ENCODE results near the gene GPN1.
"Not testable (repeated sequence)": the region's sequence is repeated elsewhere in the genome, so short reads cannot be mapped to it uniquely, and the experiment has no call there.

The GPN1 gene

DNA sequence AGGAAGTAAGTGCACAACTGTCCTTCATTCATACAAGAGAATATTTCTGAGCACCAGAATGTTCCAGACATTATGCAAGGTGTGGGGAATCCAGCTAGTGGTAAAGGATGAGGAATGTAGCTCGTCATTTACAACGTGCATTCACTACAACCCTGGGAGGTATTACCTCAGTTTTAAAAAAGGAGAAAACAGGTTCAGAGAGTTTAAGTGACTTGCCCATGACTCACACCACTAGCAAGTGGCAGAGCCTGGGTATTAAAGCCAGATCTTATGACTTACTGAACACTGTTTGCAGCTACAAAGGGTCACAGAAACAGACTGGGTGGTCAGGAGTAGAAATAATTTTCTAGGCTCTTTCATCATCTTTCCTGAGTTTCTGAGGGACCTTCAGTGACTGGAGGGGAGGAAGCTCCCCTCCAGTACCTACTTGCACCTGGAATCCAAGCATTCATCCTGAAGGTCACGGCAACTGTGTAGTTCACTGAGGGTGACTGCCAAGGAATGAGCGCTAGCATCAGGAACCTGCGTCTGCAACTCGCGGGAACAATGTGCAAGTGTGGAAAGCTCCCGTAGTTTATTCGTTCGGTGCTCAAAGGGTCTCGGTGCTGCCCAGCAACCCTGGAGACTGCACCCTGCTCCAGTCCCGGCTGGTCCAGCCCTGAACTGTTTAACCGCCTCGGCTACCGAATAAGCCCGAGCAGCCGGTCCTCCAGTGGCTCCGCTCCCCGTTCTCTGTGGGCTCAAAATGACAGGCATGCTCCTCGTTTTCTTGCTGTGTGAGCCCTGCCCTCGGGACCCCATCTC, 685 bp upstream of the GPN1 start:
- DNase-seq = peak; percentile 41

GRCh38 chr2:27630257-27630656, 1.4 kb downstream of the GPN1 start:
- DNase-seq = not testable (repeated sequence)

- no peak for DNase-seq
These were observed 5.4 kb downstream of the GPN1 start for GRCh38 chr2:27634291-27634690.

GRCh38 chr2:27636766-27637165, 7.9 kb downstream of the GPN1 start:
- no peak for DNase-seq

DNA sequence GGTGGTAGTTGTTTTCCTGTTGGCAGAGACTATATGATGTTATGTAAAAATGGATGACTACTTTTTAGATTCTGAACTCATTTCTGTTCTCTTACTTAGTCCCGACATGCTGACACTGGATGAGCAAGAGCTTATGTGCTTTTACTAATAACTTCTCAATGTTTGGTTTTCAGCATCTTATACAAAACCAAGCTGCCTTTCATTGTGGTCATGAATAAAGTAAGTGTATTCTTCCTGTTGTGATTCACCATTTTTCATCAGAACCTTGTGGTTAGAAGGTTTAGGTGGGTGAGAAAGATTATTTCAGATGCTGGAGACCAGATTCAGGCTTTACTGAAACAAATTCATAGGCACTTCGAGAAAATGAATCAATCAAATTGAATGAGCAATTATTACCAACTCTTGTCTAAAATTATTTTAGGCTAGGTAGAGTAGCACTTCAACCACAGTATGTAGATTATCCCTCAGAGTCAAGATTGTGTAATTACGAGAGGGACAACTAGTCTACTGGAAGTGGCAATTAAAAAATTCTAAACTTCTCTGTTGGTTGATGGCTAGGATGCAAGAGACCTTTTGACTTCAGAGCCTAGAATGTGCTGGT, 9.3 kb downstream of the GPN1 start:
- DNase-seq = no peak

DNA sequence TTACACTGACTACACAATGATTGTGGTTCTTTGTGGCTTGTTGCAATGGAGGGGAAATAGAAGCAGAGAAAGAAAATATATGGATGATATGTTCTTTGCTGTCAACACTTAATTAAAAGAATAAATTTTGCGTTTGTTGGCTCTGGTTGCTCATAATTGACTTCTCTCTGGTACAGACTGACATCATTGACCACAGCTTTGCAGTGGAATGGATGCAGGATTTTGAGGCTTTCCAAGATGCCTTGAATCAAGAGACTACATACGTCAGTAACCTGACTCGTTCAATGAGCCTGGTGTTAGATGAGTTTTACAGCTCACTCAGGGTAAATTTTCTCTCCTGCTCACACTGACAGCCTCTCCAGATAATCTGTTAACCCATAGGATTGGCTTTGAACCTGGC, 9.9 kb downstream of the GPN1 start:
- DNase-seq = no peak

DNA sequence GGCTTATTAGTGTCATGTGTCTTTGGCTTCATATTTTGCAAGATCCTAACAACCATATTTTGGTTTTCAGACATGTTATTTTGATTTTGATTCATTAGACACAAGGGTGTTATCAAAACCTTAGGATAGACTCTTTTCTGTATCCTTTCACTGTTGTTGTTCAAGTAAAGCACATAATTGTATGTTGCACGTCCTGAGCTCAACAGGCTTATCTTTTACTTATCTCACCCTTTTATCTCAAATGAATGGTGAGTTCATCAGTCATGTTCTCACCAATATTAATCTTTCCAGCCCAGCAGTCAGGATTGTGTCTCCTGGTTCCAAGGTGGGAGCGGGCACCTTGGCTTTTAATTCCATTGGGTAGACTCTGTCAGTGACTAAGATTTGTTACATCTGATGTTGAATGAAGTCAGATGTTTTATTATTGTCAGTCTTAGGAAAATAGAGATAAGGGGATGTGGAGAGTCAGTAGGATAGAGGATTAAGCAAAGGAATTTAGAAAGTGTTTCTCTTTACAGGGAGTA, 11.9 kb downstream of the GPN1 start:
- no peak for DNase-seq

GRCh38 chr2:27645197-27645596, 16.3 kb downstream of the GPN1 start:
- no peak for DNase-seq

- no peak for DNase-seq
These were observed 18.4 kb downstream of the GPN1 start for GRCh38 chr2:27647289-27647688.

DNA sequence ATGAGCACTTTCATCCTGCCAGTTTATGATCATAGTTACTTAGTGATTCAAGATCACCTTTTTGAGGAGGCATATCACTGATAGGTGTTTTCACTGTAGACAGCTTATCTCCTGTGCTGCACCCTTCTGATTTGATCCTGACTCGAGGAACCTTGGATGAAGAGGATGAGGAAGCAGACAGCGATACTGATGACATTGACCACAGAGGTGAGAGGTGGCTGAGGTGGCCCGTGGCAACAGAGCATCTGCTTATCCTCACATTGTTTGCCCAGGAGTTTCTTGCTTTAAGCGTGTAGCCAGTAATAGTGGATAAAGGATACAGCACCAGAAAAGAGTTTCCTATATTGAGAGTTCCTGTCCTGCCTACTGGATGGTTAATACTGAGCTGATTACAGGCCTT, 18.9 kb downstream of the GPN1 start:
- no peak for DNase-seq

- no peak for DNase-seq
These were observed 22.2 kb downstream of the GPN1 start for GRCh38 chr2:27651056-27651455.

- no peak for DNase-seq
These were observed 23.5 kb downstream of the GPN1 start for GRCh38 chr2:27652341-27652740.

DNA sequence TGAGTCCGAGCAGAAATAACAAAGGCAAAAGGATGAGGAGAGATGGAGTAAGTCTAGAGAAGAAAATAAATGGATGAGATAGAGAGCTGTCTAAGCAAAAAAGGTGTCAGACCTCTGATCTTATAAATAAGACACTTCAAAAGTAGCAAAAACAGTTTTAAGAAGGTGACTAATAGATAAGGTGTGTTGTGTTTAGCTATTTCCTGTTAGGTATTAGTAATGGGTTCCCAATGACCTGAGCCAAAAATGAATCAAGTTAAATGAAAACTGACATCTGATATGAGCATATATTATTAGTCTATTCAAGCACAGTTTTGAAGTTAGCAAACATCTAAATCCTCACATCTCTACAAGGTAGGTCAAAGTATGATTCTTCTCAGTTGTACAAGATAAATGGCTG, 23.9 kb downstream of the GPN1 start:
- no peak for DNase-seq

- DNase-seq = no peak
These were observed 24.5 kb downstream of the GPN1 start for GRCh38 chr2:27653397-27653796.

DNA sequence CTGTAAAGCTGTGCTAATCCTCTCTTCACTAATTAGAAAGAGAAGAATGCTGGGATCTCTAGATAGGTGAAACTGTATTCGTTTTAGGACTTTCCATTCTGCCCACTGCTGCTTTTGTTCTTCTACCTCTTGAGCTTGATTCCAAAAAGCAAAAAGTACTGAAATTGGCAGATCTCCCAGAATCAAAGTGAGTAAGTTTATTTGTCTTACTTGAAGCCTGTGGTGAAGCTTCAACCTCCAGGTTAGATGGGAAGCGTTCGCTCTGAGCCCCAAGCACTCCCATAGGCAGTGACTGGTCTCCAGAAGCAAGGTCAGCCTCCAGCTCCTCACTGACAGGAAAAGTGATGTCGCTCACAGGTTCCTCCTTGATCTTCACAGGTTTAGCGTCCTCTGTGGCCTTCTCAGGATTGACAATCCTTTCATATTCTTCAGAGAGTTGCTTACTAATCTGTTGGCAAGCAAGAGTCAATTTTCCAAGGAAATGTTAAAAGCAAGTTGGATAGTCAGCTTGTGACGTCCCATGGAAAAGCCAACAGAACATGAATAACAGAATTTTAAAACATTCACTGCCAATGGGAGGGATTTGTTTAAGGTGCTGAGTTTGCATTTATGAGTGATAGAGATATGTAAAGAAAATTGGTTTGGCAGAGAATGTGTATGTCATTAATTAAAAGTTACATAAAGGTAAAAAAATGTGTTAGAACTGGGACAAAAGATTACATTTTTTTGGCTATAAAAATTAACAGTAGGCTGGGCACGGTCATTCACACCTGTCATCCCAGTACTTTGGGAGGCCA, 26.5 kb downstream of the GPN1 start:
- no peak for DNase-seq

GRCh38 chr2:27661371-27661770, 32.5 kb downstream of the GPN1 start:
- DNase-seq = no peak

DNA sequence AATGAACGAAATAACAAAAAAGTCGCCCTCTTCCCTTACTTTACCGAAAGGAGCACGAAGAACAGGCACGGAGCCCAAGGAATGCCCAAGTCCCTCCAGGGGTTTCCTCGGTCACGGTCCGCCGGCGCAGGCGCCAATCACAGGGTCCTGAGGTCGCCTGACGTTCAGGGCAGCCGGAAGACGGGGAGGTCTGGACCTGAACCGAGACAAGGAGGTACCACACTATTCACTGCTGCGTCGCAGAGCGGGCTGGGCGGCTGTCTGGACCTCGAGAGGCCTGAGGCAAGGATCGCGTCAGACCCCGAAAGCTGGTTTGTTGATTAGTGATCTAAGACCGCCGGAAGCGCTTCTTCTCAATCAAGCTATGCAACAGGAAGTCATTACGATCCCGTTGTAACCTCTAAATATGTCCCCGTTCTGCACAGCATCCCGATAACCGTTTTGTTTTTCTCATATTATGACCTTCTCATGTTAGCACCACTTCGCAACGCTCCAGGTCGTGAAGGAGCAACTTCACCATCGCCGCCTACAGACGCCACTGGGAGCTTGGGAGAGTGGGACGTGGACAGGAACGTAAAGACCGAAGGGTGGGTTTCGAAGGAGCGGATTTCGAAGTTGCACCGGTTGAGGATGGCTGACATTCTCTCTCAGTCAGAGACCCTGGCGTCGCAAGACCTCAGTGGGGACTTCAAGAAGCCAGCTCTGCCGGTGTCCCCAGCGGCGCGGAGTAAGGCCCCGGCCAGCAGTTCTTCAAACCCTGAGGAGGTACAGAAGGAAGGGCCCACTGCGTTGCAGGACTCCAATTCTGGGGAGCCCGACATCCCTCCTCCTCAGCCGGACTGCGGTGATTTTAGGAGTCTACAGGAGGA, 34.7 kb downstream of the GPN1 start, which contains the start of the genes SLC4A1AP and SUPT7L:
Gene SLC4A1AP (plus strand): TSS at position 605 of the 869 bp plus-strand sequence. CDS start 26 bp downstream, at position 631.
Gene SUPT7L (minus strand): TSS at position 330 of the 869 bp plus-strand sequence. CDS start 1,422 bp downstream, outside the sequence.
- DNase-seq = peak; percentile 41

GRCh38 chr2:27664154-27664574, 35.3 kb downstream of the GPN1 start:
- DNase-seq = no peak

DNA sequence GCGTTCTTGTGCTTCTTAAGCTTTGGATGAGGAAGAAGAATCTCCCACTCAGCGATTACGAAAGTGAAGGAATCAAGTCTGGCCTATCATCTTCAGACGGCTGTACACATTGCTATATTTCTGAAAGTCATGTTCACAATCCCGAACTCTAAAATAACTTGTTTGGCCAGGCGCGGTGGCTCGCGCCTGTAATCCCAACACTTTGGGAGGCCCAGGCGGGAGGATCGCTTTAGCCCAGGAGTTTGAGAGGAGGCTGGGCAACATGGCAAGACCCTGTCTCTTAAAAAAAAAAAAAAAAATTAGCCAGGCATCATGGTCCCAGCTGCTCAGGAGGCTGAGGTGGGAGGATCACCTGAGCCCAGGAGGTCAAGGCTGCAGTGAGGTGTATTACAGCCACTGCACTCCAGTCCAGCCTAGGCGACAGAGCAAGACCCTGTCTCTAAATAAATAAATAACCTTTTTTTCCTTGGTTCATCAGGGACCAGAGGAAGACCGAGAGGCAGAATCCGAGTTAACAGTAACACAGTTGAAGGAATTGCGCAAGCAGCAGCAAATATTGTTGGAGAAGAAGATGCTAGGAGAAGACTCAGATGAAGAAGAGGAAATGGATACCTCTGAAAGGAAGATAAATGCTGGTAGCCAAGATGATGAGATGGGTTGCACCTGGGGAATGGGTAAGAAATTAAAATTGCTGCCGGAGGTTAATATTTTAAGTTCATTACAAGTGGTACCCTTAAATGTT, 35.9 kb downstream of the GPN1 start:
- DNase-seq = no peak

- DNase-seq = no peak
These were observed 38.6 kb downstream of the GPN1 start for GRCh38 chr2:27667446-27667845.

GRCh38 chr2:27671235-27671634, 42.4 kb downstream of the GPN1 start:
- no peak for DNase-seq
